GM21723 (cell line): ENCODE measurements around the gene GRK1.

Experiments
- ATAC-seq: cut with Tn5 transposase; IDR thresholded peaks from one replicate; pipeline ENCODE4 v1.9.1; 2021; ENCODE audit warnings: mild to moderate bottlenecking, moderate library complexity; ENCODE audit not compliant: unreplicated experiment

The GRK1 gene

GRCh38 chr13:113728571-113729054, 61.6 kb downstream of the GRK1 start:
- no peak for ATAC-seq

GRCh38 chr13:113729187-113730019, 62.4 kb downstream of the GRK1 start:
- no peak for ATAC-seq

GRCh38 chr13:113730258-113730691, 63.3 kb downstream of the GRK1 start:
- no peak for ATAC-seq

- no peak for ATAC-seq
Observed at GRCh38 chr13:113730831-113731191, 63.8 kb downstream of the GRK1 start.

- ATAC-seq: no peak
Observed at GRCh38 chr13:113731192-113732175, 64.5 kb downstream of the GRK1 start.

GRCh38 chr13:113732176-113732960, 65.3 kb downstream of the GRK1 start:
- ATAC-seq: no peak

GRCh38 chr13:113732961-113733950, 66.2 kb downstream of the GRK1 start:
- no peak for ATAC-seq

GRCh38 chr13:113734099-113734825, 67.2 kb downstream of the GRK1 start:
- ATAC-seq: no peak

- no peak for ATAC-seq
Observed at GRCh38 chr13:113734826-113735125, 67.8 kb downstream of the GRK1 start.

GRCh38 chr13:113735194-113735593, 68.2 kb downstream of the GRK1 start:
- ATAC-seq: no peak

GRCh38 chr13:113735750-113736149, 68.7 kb downstream of the GRK1 start:
- ATAC-seq: no peak

- no peak for ATAC-seq
Observed at GRCh38 chr13:113736258-113736731, 69.3 kb downstream of the GRK1 start.

GRCh38 chr13:113737803-113738202, 70.8 kb downstream of the GRK1 start:
- no peak for ATAC-seq

GRCh38 chr13:113739527-113740285, 72.7 kb downstream of the GRK1 start:
- no peak for ATAC-seq

- ATAC-seq: no peak
Observed at GRCh38 chr13:113740286-113740556, 73.2 kb downstream of the GRK1 start.

GRCh38 chr13:113740661-113741060, 73.6 kb downstream of the GRK1 start:
- ATAC-seq: no peak

- no peak for ATAC-seq
Observed at GRCh38 chr13:113741191-113741668, 74.2 kb downstream of the GRK1 start.

GRCh38 chr13:113742000-113742441, 75.0 kb downstream of the GRK1 start:
- no peak for ATAC-seq
